Measurements from ENCODE around the gene KCNMA1. TPM values are rescaled to one million over a fixed set of nuclear protein-coding genes. Genes with fewer than 3 reads are reported as not detected.

Gene KCNMA1
- total RNA-seq, 1 donor = 106 TPM

DNA sequence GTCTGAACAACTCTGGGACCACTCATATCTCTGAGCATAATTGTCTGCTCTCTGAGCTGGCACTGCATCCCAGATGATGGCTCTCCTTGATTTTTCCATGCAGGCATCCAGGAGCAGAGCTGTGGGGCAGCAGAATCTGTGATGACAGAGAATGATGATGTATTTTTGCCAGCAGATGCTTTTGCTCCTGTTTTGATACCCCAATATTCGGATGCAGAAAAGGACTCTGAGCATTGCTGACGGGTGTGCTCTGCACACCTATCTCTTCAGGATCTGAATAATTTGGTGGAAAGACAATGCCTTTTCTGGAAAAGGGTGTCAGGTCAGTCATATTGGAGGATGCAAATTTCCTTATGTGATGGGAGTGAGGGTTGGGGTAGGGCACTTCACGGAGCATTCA lies 735.9 kb downstream of the KCNMA1 start:
- no peak for DNase-seq (ENCODE audit: low read depth)
- no peak overlapping the region for H3K4me3 ChIP-seq (ENCODE audit: low read depth, low read length)
- TF ChIP-seq, protein P1, sequence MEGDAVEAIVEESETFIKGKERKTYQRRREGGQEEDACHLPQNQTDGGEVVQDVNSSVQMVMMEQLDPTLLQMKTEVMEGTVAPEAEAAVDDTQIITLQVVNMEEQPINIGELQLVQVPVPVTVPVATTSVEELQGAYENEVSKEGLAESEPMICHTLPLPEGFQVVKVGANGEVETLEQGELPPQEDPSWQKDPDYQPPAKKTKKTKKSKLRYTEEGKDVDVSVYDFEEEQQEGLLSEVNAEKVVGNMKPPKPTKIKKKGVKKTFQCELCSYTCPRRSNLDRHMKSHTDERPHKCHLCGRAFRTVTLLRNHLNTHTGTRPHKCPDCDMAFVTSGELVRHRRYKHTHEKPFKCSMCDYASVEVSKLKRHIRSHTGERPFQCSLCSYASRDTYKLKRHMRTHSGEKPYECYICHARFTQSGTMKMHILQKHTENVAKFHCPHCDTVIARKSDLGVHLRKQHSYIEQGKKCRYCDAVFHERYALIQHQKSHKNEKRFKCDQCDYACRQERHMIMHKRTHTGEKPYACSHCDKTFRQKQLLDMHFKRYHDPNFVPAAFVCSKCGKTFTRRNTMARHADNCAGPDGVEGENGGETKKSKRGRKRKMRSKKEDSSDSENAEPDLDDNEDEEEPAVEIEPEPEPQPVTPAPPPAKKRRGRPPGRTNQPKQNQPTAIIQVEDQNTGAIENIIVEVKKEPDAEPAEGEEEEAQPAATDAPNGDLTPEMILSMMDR (IDR thresholded peaks at IDR 0.05; ENCODE audit: insufficient read depth, low read length) = no peak

DNA sequence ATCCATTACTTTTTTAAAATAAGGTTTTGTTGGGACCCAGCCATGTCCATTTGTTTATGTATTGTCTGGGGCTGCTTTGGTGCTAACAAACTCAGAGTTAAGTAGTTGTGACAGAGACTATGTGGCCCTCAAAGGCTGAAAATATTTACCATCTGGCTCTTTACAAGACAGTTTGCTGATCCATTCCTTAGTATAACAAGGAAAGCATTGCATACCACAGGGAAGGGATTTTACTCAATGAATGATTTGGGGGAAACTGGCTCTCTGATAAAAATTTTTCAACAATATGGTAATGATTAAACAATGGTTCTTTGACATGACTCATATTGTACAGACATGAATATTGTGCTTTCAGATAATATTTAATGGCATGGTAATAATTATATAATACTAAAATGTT lies 738.1 kb downstream of the KCNMA1 start:
- no peak overlapping the region for H3K4me3 ChIP-seq (ENCODE audit: low read depth, low read length)
- peak; percentile 76 for DNase-seq (ENCODE audit: low read depth)
- TF ChIP-seq, protein P1 (IDR thresholded peaks at IDR 0.05; ENCODE audit: insufficient read depth, low read length) = no peak

DNA sequence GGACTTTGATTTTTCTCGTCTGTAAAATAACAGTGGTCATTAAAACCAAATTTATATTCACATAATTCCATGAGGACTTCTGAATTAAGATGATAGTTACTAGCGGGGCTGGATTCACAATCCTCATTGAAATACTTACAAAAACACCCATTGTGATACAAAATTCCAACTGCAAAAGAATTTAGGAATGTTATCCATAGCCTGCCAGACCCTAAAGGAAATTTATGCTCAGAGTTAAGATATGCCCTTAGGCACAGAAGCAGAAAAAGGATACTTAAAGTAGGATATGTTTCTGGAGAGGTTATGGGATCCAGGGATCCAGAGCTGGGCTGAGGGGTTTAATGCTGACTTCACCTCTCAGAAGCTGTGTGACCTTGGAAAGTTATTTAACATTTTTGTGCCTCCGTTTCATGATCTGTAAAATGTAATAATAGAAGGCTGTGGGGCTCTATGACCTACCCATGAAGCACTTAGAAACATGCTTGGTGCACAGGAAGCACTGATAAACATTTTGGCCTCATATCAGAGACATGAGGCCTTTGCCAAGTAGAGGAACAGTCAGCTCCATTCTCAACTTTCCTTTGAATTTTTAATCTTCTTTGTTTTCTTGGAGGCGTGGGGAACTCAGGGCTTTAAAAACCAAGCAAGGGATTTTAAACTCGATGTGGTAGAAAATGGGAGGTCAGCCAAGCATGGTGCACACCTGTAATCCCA lies 744.7 kb downstream of the KCNMA1 start:
- TF ChIP-seq, protein P1 (IDR thresholded peaks at IDR 0.05; ENCODE audit: insufficient read depth, low read length) = no peak
- no peak overlapping the region for H3K4me3 ChIP-seq (ENCODE audit: low read depth, low read length)
- peak; percentile 68 for DNase-seq (ENCODE audit: low read depth)

DNA sequence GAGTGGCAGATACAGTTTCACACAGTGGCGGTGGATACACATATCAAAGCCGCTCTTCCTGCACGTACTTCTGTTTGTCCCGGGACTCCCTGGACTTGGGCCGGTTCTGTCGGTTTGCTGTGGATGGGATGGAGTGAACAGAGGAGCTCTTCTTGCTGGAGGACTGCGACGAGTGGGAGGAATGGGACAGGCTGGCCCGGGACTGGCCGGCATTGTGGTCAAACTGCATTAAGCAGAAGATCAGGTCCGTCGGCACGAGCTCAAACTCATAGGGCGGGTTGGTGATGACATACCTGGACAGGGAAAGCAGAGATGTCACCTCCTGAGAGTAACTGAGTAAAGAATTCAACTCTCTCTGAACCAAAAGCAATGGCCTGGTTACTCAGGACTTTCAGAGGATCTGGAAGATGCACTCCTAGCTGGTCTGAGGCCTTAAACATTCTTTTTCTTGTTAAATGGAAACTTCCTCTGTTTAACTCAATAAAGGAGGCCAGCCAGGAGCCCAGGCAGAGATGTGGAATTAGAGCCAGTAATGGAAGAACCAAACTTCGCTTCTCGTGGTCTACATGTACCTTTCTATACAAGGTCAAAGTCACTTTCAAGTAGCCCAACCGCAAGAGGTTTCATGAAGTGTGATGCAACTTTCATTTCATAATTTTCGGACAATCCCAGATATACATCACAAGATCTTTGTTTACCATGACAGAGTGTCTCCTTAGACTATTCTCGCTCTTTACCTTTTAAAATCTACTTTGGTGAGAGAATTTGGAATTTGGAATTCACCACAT lies 750.2 kb downstream of the KCNMA1 start:
- no peak for DNase-seq (ENCODE audit: low read depth)
- TF ChIP-seq, protein P1 (IDR thresholded peaks at IDR 0.05; ENCODE audit: insufficient read depth, low read length) = no peak
- no peak overlapping the region for H3K4me3 ChIP-seq (ENCODE audit: low read depth, low read length)

DNA sequence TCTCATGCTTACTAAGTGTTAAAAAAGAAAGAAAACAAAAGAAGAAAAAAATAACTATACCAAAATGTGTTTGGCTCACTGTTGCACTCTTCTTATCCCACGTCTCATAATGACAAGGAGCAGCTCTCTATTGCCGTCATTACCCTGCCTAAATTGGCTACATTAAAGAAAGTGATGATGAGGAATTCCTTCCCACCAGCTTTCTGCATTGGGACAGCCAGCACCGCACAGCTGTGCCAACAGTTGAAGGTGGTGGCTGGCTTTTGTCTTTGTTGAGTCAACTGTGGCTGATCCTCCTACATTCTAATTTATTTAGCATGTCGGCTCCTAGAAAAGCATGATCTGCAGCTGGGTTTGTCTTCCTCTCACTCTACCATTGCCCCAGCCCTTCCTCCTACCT lies 751.8 kb downstream of the KCNMA1 start:
- H3K4me3 ChIP-seq (ENCODE audit: low read depth, low read length) = no peak overlapping the region
- TF ChIP-seq, protein P1 (IDR thresholded peaks at IDR 0.05; ENCODE audit: insufficient read depth, low read length) = no peak
- peak; percentile 73 for DNase-seq (ENCODE audit: low read depth)

DNA sequence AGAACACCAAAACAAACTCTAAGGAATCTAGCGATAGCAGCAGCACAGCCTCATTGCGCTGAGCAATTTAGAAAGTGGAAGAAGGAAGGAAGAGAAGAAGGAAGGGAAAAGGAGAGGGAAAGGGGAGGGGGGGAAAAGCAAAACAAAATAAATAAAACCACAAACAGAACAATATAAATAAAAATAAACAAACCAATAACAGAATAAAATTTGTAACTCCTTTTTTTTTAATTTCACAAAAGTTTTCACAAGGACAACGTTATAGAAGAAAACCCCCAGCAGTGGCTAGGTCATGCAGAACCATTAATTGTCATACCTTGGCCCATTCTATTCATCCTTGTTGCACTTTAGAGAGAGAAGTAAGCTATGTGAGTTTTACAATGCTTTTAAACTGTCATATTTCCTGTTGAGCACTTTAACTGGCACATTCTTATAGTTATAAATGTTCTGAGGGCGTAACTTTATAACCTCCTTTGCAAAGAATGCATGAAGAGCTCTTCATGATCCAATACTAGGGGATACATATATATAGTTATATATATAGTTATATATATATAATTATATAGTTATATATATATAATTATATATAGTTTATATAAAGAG lies 752.8 kb downstream of the KCNMA1 start:
- DNase-seq (ENCODE audit: low read depth) = no peak
- no peak overlapping the region for H3K4me3 ChIP-seq (ENCODE audit: low read depth, low read length)
- TF ChIP-seq, protein P1 (IDR thresholded peaks at IDR 0.05; ENCODE audit: insufficient read depth, low read length) = no peak
